ENCODE measurements around the gene HIVEP1.

DNA sequence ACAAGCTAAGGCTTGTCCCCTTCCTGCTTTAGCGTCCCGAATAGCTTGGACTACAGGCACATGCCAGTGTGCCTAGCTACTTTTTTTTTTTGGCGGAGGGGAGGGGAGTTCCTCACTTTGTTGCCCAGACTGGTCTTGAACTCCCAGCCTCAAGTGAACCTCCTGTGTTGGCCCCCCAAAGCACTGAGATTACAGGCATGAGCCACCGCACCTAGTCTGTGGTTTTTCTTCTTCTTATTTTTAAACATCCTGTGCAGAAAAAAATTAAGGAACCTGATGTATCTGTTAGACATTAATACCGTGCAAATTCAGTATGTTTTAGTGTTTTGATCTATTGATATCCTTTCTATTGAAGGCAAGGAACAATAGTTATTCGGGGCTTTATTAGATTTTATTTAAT lies 25.7 kb downstream of the HIVEP1 start:
- TF ChIP-seq, protein P1, sequence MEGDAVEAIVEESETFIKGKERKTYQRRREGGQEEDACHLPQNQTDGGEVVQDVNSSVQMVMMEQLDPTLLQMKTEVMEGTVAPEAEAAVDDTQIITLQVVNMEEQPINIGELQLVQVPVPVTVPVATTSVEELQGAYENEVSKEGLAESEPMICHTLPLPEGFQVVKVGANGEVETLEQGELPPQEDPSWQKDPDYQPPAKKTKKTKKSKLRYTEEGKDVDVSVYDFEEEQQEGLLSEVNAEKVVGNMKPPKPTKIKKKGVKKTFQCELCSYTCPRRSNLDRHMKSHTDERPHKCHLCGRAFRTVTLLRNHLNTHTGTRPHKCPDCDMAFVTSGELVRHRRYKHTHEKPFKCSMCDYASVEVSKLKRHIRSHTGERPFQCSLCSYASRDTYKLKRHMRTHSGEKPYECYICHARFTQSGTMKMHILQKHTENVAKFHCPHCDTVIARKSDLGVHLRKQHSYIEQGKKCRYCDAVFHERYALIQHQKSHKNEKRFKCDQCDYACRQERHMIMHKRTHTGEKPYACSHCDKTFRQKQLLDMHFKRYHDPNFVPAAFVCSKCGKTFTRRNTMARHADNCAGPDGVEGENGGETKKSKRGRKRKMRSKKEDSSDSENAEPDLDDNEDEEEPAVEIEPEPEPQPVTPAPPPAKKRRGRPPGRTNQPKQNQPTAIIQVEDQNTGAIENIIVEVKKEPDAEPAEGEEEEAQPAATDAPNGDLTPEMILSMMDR (conservative IDR thresholded peaks at IDR 0.05; ENCODE audit: low read length) = no peak
- TF ChIP-seq EZH2phosphoT487 (IDR thresholded peaks at IDR 0.05; ENCODE audit: borderline replicate concordance, low read depth, low read length) = no peak
